Measurements from ENCODE around the gene ICE2. TPM values are rescaled to one million over a fixed set of nuclear protein-coding genes. Genes with fewer than 3 reads are reported as not detected.

ICE2 gene
- total RNA-seq, 1 experiment from 2014 or later = 62.8 TPM

DNA sequence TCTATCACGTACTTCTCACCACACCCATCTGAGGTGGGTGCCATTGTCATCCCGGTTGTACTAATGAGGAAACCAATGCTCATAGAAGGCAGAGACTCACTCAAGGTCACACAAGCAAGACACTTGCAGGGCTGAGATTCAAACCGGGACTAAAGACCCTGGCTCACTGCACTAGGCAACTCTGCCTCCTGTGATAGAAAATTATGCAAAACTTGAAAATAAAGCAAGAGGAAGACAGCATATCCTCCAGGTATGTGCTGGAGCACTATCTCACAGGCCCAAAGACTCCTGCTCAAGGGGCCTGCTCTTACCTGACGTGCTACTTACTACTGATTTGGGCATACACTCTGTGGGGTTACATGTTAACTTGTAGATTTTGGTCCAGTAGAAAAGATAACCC lies 106.7 kb downstream of the ICE2 start:
- Histone ChIP-seq H3K27me3 (ENCODE audit: insufficient read depth, low read length) (no peaks in the 10 kb centered on the region), H3K27ac (ENCODE audit: low read depth, low read length) (peak overlapping the region; percentile 93), H3K36me3 (ENCODE audit: control insufficient read depth in 1 of 2, insufficient read depth in 2 of 2, low read length in 2 of 2) (peaks cover 9 to 53% of the 10 kb centered on the region in 2 experiments; a peak in 3 of 4 replicates), H3K4me3 (replicated peaks in 1 of 2; ENCODE audit: low read depth in 1 of 2, low read length in 2 of 2) (0 out of 4 replicates have a peak overlapping the region, but pooled peaks of 1 of the 2 experiments have one; percentile 22), H3K4me2 (ENCODE audit: low read length) (peak overlapping the region; percentile 65), H3K9me3 (ENCODE audit: control insufficient read depth in 1 of 2, insufficient read depth in 1 of 2, low read depth in 1 of 2, low read length in 2 of 2) (no peaks in the 10 kb centered on the region), H3K9me2 (ENCODE audit: insufficient read depth) (no peaks in the 10 kb centered on the region), H4K20me1 (ENCODE audit: insufficient read depth) (no peaks in the 10 kb centered on the region), H2AFZ (ENCODE audit: low read depth, low read length, poor library complexity, severe bottlenecking) (no peak overlapping the region), H3K4me1 (ENCODE audit: control insufficient read depth in 1 of 2, insufficient read depth in 2 of 2, low read length in 2 of 2) (peaks cover 81 to 91% of the 10 kb centered on the region in 2 experiments), H3K9ac (ENCODE audit: low read length) (peak overlapping the region; percentile 63), H3K79me2 (ENCODE audit: insufficient read depth, low read length) (peaks cover 90% of the 10 kb centered on the region)
- intact Hi-C loops (cut with micrococcal nuclease) = loop anchor here (5.0 kb wide), 1 partner anchor 105 kb away; the partner anchor contains the start of gene ICE2
- ChIA-PET CTCF (interaction anchor here (1.4 kb wide), 1 partner anchor 148 kb away, joined by 4 read pairs; no protein-coding TSS in a partner anchor), POLR2A (interaction anchor here (2.3 to 8.0 kb wide), 3 partner anchors 10 to 26 kb away, joined by 5 to 70 read pairs (median 49); partner anchors contain the start of gene ANXA2), RAD21 (ENCODE audit: low non-redundant PET in 1 of 2, low total read pairs in 2 of 2, uncharacterized antibody in 2 of 2, unreplicated experiment in 2 of 2) (no interaction called here)
- ATAC-seq = no peak
- no TSS peak for BruUV-seq (replicated peaks)
- TF ChIP-seq EZH2 (IDR thresholded peaks at IDR 0.05) (no peak), ELF1 (IDR thresholded peaks at IDR 0.05; ENCODE audit: borderline replicate concordance, low read depth) (no peak), RAD21 (IDR thresholded peaks at IDR 0.05; ENCODE audit: low read depth) (no peak), ZFX (IDR thresholded peaks at IDR 0.05) (no peak), YY1 (IDR thresholded peaks at IDR 0.05; ENCODE audit: extremely low read depth, insufficient replicate concordance, low read depth, low read length) (no peak), CEBPB (IDR thresholded peaks at IDR 0.05; ENCODE audit: low read depth) (no peak), SIN3A (IDR thresholded peaks at IDR 0.05; ENCODE audit: low read depth) (no peak), MAX (IDR thresholded peaks at IDR 0.05) (no peak), CBX3 (IDR thresholded peaks at IDR 0.05; ENCODE audit: low read depth) (no peak)
- DNase-seq (ENCODE audit: low read depth, low spot score) = no peak

Measured in HCT116 (cell line).